Esophagus (tissue), 2 donors: ENCODE measurements around the gene CLASP1. TPM values are rescaled to one million over a fixed set of nuclear protein-coding genes. Genes with fewer than 3 reads are reported as not detected.
"Not testable (repeated sequence)": the region's sequence is repeated elsewhere in the genome, so short reads cannot be mapped to it uniquely, and the experiment has no call there.

Source experiments
- H3K27ac ChIP-seq, 2 donors: one replicate each; pipeline ENCODE4 v1.5.1; 2013; ENCODE audit warnings: low read depth in 2 of 2, mild to moderate bottlenecking in 2 of 2, inconsistent platforms in 1 of 2, low read length in 1 of 2, moderate library complexity in 1 of 2
- H3K27me3 ChIP-seq, 2 donors: one replicate each; pipeline ENCODE4 v1.6.1; 2013; ENCODE audit warnings: low read length in 2 of 2, control low read depth in 1 of 2, mild to moderate bottlenecking in 1 of 2; ENCODE audit not compliant: insufficient read depth in 2 of 2, control insufficient read depth in 1 of 2
- H3K36me3 ChIP-seq, 2 donors: one replicate each; pipeline ENCODE4 v1.6.1; 2013; ENCODE audit warnings: low read length in 1 of 2; ENCODE audit not compliant: control insufficient read depth in 2 of 2, insufficient read depth in 2 of 2
- H3K4me1 ChIP-seq, 2 donors: one replicate each; pipeline ENCODE4 v1.6.1; 2013; ENCODE audit warnings: low read length in 1 of 2; ENCODE audit not compliant: control insufficient read depth in 2 of 2, insufficient read depth in 2 of 2
- H3K4me3 ChIP-seq, 2 donors: one replicate each; pipeline ENCODE4 v1.5.1; 2013; ENCODE audit warnings: low read length in 2 of 2, mild to moderate bottlenecking in 2 of 2, low read depth in 1 of 2, moderate library complexity in 1 of 2
- H3K9me3 ChIP-seq, 2 donors: one replicate each; pipeline ENCODE4 v1.6.1; 2013; ENCODE audit warnings: mild to moderate bottlenecking in 2 of 2, low read depth in 1 of 2, low read length in 1 of 2, moderate library complexity in 1 of 2; ENCODE audit not compliant: control insufficient read depth in 2 of 2, insufficient read depth in 1 of 2
- WGBS, 2 donors: extraction: QIAGEN DNeasy Blood & Tissue Kit; methylation state at CpG; one replicate each; pipeline ENCODE4 v1.1.7; 2013; 5-methylcytosine and 5-hydroxymethylcytosine counted together
- polyA plus RNA-seq, 2 donors: library from polyadenylated mRNA; stranded (reverse); fragments of 200-250 nt; gene quantifications; one replicate each; pipeline ENCODE4 v1.2.3, GENCODE V29; 2013
- donor health status: healthy with polysubstance abuse.
- donor health status: Bipolar disorder and iron deficiency.

The CLASP1 gene
- polyA plus RNA-seq, 2 donors: 9.1 to 9.8 TPM

GRCh38 chr2:121303531-121304263 is 345.6 kb downstream of the CLASP1 start:
- Histone ChIP-seq H3K36me3 (no peaks in the 10 kb centered on the region), H3K27ac (no peak overlapping the region), H3K9me3 (no peaks in the 10 kb centered on the region), H3K4me1 (no peaks in the 10 kb centered on the region), H3K4me3 (no peak overlapping the region), H3K27me3 (no peaks in the 10 kb centered on the region)
- WGBS, 2 donors: 49 to 67% methylated on average over 2 of the region's 2 CpGs

GRCh38 chr2:121301190-121301589 is 348.1 kb downstream of the CLASP1 start:
- not testable (repeated sequence) for H3K27ac ChIP-seq, H3K4me3 ChIP-seq, H3K27me3 ChIP-seq, H3K9me3 ChIP-seq, H3K36me3 ChIP-seq, H3K4me1 ChIP-seq

GRCh38 chr2:121298476-121298875 is 350.8 kb downstream of the CLASP1 start:
- Histone ChIP-seq H3K9me3 (no peaks in the 10 kb centered on the region), H3K4me1 (no peaks in the 10 kb centered on the region), H3K36me3 (no peaks in the 10 kb centered on the region), H3K27me3 (no peaks in the 10 kb centered on the region), H3K4me3 (no peak overlapping the region), H3K27ac (no peak overlapping the region)
- WGBS, 2 donors: 93 to 96% methylated on average over 12 of the region's 12 CpGs

DNA sequence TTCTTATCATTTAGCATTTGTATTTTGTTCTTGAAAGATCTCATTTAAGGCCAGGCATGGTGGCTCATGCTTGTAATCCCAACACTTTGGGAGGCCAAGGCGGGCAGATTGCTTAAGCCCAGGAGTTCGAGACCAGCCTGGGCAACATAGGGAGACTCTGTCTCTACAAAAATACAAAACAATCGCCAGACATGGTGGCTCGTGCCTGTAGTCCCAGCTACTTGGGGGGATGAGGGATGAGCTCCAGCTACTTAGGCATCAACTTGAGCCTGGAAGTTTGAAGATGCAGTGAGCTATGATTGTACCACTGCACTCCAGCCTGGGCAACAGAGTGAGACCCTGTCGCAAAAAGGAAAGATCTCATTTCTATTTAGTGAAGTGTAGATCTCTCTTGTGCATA is 351.4 kb downstream of the CLASP1 start:
- H3K9me3 ChIP-seq, H3K4me1 ChIP-seq, H3K27me3 ChIP-seq, H3K36me3 ChIP-seq, H3K27ac ChIP-seq, H3K4me3 ChIP-seq: not testable (repeated sequence)
- WGBS, 2 donors: 90 to 91% methylated on average over 5 of the region's 5 CpGs

GRCh38 chr2:121297217-121297830 is 351.9 kb downstream of the CLASP1 start:
- 50 to 54% methylated on average over 9 of the region's 9 CpGs for WGBS, 2 donors
- H3K27ac ChIP-seq: no peak overlapping the region
- no peaks in the 10 kb centered on the region for H3K4me1 ChIP-seq
- no peaks in the 10 kb centered on the region for H3K36me3 ChIP-seq
- no peak overlapping the region for H3K4me3 ChIP-seq
- H3K9me3 ChIP-seq: no peaks in the 10 kb centered on the region
- no peaks in the 10 kb centered on the region for H3K27me3 ChIP-seq

DNA sequence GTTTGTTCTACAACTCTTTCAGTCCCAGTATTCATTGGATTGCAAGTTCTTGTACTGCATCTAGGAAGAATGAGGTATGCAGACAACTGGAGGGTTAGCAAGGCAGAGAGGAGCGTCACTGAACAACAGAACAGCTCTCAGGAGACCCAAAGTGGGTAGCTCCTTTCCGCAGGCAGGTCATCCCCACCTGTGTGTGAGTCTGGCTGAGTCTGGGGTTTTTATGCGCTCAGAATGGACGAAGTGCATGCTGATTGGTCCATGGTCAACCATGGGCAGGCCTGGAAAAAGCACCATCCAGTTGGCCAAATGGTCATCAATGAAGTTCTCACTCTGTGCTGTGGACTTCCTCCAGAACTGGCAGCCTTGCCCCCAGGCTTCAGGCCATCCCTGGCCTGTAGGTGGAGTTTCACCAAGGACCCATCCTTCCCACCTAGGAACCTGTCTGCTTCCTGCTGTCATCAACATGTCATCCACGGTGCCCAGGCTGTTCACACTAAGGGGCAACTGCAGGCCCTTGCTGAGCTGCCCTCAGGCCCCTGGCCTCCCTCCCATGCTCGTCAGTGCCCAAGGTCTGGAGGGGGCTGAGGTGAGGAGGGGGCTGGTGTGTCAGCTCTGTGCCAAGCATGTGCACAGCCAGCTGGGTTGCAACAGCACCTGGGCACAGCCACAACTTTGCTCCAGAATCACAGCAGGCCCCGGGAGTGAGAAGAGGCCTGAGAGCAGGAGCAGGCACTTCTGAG is 353.2 kb downstream of the CLASP1 start:
- Histone ChIP-seq H3K36me3 (no peaks in the 10 kb centered on the region), H3K9me3 (no peaks in the 10 kb centered on the region), H3K4me3 (no peak overlapping the region), H3K27ac (no peak overlapping the region), H3K4me1 (no peaks in the 10 kb centered on the region), H3K27me3 (no peaks in the 10 kb centered on the region)
- 81 to 84% methylated on average over 7 of the region's 7 CpGs for WGBS, 2 donors

- 86 to 87% methylated on average over 9 of the region's 9 CpGs for WGBS, 2 donors
- no peaks in the 10 kb centered on the region for H3K27me3 ChIP-seq
These were observed 354.1 kb downstream of the CLASP1 start for GRCh38 chr2:121294881-121295840.

DNA sequence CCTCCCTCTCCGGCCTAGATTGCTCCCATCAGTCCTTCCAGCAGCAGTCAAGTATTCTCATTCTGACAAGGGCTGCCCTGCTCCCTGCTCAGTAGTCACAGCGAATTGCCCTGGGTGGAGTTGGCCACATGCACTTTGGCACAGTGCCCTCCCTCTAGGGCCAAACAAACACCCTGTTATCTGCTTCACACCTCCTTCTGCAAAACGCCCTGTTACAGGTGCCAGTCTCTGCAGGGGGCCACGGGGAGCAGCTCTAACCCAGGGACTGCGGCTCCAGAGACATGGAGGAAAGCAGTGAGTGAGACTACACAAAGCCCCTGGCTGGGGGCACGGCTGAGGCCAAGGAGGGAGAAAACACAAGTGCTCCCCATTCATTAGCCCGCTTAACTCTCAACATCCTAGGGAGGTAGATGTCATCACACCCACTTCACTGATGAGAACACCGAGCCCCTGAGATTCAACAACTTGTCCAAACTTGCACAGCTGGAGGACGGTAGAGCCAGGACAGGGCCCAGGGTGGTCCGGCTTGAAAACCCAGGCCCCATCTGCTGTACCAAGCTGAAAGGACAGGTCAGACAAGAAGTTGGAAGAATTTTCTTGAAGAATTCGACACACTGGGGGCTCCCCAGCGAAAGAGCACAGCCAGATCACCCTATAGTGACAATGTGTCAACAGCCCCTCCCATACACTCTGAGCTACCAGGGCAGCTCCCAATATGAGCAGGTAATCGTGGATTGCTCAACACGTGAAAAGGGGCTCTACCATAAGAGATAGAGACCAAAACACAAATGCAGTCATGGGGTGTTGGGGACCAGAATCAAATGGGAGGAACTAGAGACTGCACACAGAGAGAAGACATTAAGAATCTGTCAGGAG is 355.6 kb downstream of the CLASP1 start:
- H3K4me1 ChIP-seq: no peaks in the 10 kb centered on the region
- no peaks in the 10 kb centered on the region for H3K9me3 ChIP-seq
- H3K27ac ChIP-seq: no peak overlapping the region
- WGBS, 2 donors: 62 to 64% methylated on average over 14 of the region's 14 CpGs
- H3K36me3 ChIP-seq: no peaks in the 10 kb centered on the region
- no peaks in the 10 kb centered on the region for H3K27me3 ChIP-seq
- H3K4me3 ChIP-seq: no peak overlapping the region

More at GRCh38 chr2:121294881-121295840, 354.1 kb downstream of the CLASP1 start:
- H3K27ac ChIP-seq: no peak overlapping the region
- H3K9me3 ChIP-seq: no peaks in the 10 kb centered on the region
- H3K4me1 ChIP-seq: no peaks in the 10 kb centered on the region
- no peaks in the 10 kb centered on the region for H3K36me3 ChIP-seq
- no peak overlapping the region for H3K4me3 ChIP-seq
